HepG2 (cell line): ENCODE results near the gene STX1B. TPM values are rescaled to one million over a fixed set of nuclear protein-coding genes. Genes with fewer than 3 reads are reported as not detected.

ENCODE experiments used
- CAMTA2 ChIP-seq: sonication (generic); formaldehyde crosslinking; IDR thresholded peaks from 2 replicates; pipeline ENCODE4 v1.4.0; 2020; ENCODE audit warnings: mild to moderate bottlenecking, missing genetic modification reagents, borderline replicate concordance
- FOXK2 ChIP-seq: fragments of 450-650 bp; IDR thresholded peaks from 2 replicates; pipeline ENCODE4 v1.6.1; 2016
- JUND ChIP-seq: sonication (generic); formaldehyde crosslinking; IDR thresholded peaks from 2 replicates; pipeline ENCODE4 v1.8.0; 2022; ENCODE audit warnings: mild to moderate bottlenecking, missing genetic modification reagents
- KDM6A ChIP-seq: IDR thresholded peaks from 2 replicates; pipeline ENCODE4 v1.6.1; 2016; ENCODE audit warnings: low read depth
- MYNN ChIP-seq: sonication (generic); formaldehyde crosslinking; IDR thresholded peaks from 2 replicates; pipeline ENCODE4 v1.4.0; 2020; ENCODE audit warnings: mild to moderate bottlenecking, low read depth, missing genetic modification reagents
- NFIB ChIP-seq: sonication (generic); formaldehyde crosslinking; IDR thresholded peaks from 2 replicates; pipeline ENCODE4 v1.9.0; 2021; ENCODE audit warnings: missing genetic modification reagents, mild to moderate bottlenecking, borderline replicate concordance
- NR2C2 ChIP-seq: sonication (generic); formaldehyde crosslinking; IDR thresholded peaks from 2 replicates; pipeline ENCODE4 v1.4.0; 2020; ENCODE audit warnings: missing genetic modification reagents, mild to moderate bottlenecking, moderate library complexity, borderline replicate concordance
- RAD51 ChIP-seq: fragments of 450-650 bp; IDR thresholded peaks from 2 replicates; pipeline ENCODE4 v1.6.1; 2016; ENCODE audit warnings: borderline replicate concordance
- RARG ChIP-seq: sonication (generic); formaldehyde crosslinking; IDR thresholded peaks from 2 replicates; pipeline ENCODE4 v1.4.0; 2020; ENCODE audit warnings: low read depth, mild to moderate bottlenecking, missing genetic modification reagents
- RORA ChIP-seq: sonication (generic); formaldehyde crosslinking; IDR thresholded peaks from 2 replicates; pipeline ENCODE4 v1.5.0; 2020; ENCODE audit warnings: mild to moderate bottlenecking, missing genetic modification reagents, moderate library complexity
- TCF7 ChIP-seq: sonication (generic); IDR thresholded peaks from 2 replicates; pipeline ENCODE4 v1.6.1; 2016; ENCODE audit warnings: antibody characterized with exemption, low read depth
- ZNF280D ChIP-seq: sonication (generic); formaldehyde crosslinking; IDR thresholded peaks from 2 replicates; pipeline ENCODE4 v1.5.1; 2020; ENCODE audit warnings: mild to moderate bottlenecking, missing genetic modification reagents
- ZNF329 ChIP-seq: sonication (generic); formaldehyde crosslinking; IDR thresholded peaks from 2 replicates; pipeline ENCODE4 v1.9.0; 2021; ENCODE audit warnings: low read depth, mild to moderate bottlenecking, missing genetic modification reagents
- ZNF44 ChIP-seq: sonication (generic); formaldehyde crosslinking; IDR thresholded peaks from 2 replicates; pipeline ENCODE4 v1.5.1; 2020; ENCODE audit warnings: mild to moderate bottlenecking, missing genetic modification reagents
- ZNF564 ChIP-seq: sonication (generic); formaldehyde crosslinking; IDR thresholded peaks from 2 replicates; pipeline ENCODE4 v1.8.1; 2023; ENCODE audit warnings: mild to moderate bottlenecking, missing genetic modification reagents
- ZNF569 ChIP-seq: sonication (generic); formaldehyde crosslinking; IDR thresholded peaks from 2 replicates; pipeline ENCODE4 v1.5.0; 2020; ENCODE audit warnings: mild to moderate bottlenecking, missing genetic modification reagents, moderate library complexity, borderline replicate concordance
- ZNF737 ChIP-seq: sonication (generic); formaldehyde crosslinking; IDR thresholded peaks from 2 replicates; pipeline ENCODE4 v1.5.0; 2020; ENCODE audit warnings: missing genetic modification reagents, mild to moderate bottlenecking, borderline replicate concordance
- ZNF761 ChIP-seq: sonication (generic); formaldehyde crosslinking; conservative IDR thresholded peaks from 2 replicates; pipeline ENCODE4 v1.4.0; 2020; ENCODE audit warnings: mild to moderate bottlenecking, missing genetic modification reagents
- polyA plus RNA-seq, 8 experiments: library from polyadenylated mRNA; depleted of rRNA in 3 of 8; stranded (reverse) in 7 of 8; unstranded in 1 of 8; fragments of >200 nt; fragmentation: Illumina TruSeq in 4 of 8; extraction: Trizol in 4 of 8; gene quantifications; 2 replicates each; pipeline versions ENCODE4 v1.2.1 to v1.2.3, GENCODE V29; 2011 to 2016; ENCODE audit warnings: low read depth in 4 of 8, missing spikeins in 1 of 8, mixed read lengths in 1 of 8; ENCODE audit not compliant: insufficient read depth in 1 of 8
- total RNA-seq, 5 experiments: library from RNA; depleted of rRNA; stranded (reverse); fragments of >200 nt; fragmentation: Illumina TruSeq; extraction: Trizol; gene quantifications; 2 replicates each; pipeline ENCODE4 v1.2.3, GENCODE V29; 2016; ENCODE audit warnings: low read depth in 1 of 5
- TF ChIP-seq, protein P1 (sequence below): sonication (generic); formaldehyde crosslinking; IDR thresholded peaks from 2 replicates; pipeline ENCODE4 v1.9.0; 2021; ENCODE audit warnings: mild to moderate bottlenecking, missing genetic modification reagents
- TF ChIP-seq, protein P2 (sequence below): sonication (generic); formaldehyde crosslinking; IDR thresholded peaks from 2 replicates; pipeline ENCODE4 v1.5.0; 2020; ENCODE audit warnings: missing genetic modification reagents, mild to moderate bottlenecking, borderline replicate concordance

Gene STX1B
- total and polyA plus RNA-seq, 2 of the 13 experiments (the other 11 are each of a cell fraction or from before 2014, with no cell fraction given) = 2.1 to 3.0 TPM

- no peak; the same call in 1 of the 2 replicates for TF ChIP-seq ZNF280D (CRISPR knock-in tag)
- TF ChIP-seq ZNF737 (CRISPR knock-in tag) = no peak
- TF ChIP-seq KDM6A (CRISPR knock-in tag) = no peak; the same call in 1 of the 2 replicates
- no peak for TF ChIP-seq FOXK2
- TF ChIP-seq ZNF569 = no peak
- TF ChIP-seq, protein P1, sequence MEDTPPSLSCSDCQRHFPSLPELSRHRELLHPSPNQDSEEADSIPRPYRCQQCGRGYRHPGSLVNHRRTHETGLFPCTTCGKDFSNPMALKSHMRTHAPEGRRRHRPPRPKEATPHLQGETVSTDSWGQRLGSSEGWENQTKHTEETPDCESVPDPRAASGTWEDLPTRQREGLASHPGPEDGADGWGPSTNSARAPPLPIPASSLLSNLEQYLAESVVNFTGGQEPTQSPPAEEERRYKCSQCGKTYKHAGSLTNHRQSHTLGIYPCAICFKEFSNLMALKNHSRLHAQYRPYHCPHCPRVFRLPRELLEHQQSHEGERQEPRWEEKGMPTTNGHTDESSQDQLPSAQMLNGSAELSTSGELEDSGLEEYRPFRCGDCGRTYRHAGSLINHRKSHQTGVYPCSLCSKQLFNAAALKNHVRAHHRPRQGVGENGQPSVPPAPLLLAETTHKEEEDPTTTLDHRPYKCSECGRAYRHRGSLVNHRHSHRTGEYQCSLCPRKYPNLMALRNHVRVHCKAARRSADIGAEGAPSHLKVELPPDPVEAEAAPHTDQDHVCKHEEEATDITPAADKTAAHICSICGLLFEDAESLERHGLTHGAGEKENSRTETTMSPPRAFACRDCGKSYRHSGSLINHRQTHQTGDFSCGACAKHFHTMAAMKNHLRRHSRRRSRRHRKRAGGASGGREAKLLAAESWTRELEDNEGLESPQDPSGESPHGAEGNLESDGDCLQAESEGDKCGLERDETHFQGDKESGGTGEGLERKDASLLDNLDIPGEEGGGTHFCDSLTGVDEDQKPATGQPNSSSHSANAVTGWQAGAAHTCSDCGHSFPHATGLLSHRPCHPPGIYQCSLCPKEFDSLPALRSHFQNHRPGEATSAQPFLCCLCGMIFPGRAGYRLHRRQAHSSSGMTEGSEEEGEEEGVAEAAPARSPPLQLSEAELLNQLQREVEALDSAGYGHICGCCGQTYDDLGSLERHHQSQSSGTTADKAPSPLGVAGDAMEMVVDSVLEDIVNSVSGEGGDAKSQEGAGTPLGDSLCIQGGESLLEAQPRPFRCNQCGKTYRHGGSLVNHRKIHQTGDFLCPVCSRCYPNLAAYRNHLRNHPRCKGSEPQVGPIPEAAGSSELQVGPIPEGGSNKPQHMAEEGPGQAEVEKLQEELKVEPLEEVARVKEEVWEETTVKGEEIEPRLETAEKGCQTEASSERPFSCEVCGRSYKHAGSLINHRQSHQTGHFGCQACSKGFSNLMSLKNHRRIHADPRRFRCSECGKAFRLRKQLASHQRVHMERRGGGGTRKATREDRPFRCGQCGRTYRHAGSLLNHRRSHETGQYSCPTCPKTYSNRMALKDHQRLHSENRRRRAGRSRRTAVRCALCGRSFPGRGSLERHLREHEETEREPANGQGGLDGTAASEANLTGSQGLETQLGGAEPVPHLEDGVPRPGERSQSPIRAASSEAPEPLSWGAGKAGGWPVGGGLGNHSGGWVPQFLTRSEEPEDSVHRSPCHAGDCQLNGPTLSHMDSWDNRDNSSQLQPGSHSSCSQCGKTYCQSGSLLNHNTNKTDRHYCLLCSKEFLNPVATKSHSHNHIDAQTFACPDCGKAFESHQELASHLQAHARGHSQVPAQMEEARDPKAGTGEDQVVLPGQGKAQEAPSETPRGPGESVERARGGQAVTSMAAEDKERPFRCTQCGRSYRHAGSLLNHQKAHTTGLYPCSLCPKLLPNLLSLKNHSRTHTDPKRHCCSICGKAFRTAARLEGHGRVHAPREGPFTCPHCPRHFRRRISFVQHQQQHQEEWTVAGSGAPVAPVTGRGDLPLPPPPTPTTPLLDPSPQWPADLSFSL = no peak
- TF ChIP-seq TCF7 = 0 out of 2 replicates have a peak, but pooled peaks have one; percentile 17
- no peak for TF ChIP-seq RORA (CRISPR knock-in tag)
- TF ChIP-seq ZNF761 (CRISPR knock-in tag) = 0 out of 2 replicates have a peak, but pooled peaks have one; percentile 12
- 0 out of 2 replicates have a peak, but pooled peaks have one; percentile 30 for TF ChIP-seq CAMTA2 (CRISPR knock-in tag)
- TF ChIP-seq JUND (CRISPR knock-in tag) = peak; percentile 72; the same call in 1 of the 2 replicates
- no peak for TF ChIP-seq NFIB (CRISPR knock-in tag)
- TF ChIP-seq ZNF564 (CRISPR knock-in tag) = 0 out of 2 replicates have a peak, but pooled peaks have one; percentile 16
- TF ChIP-seq NR2C2 (CRISPR knock-in tag) = peak; percentile 93
- TF ChIP-seq ZNF44 (CRISPR knock-in tag) = no peak
- 0 out of 2 replicates have a peak, but pooled peaks have one; percentile 22 for TF ChIP-seq MYNN
- peak; percentile 46; the same call in 1 of the 2 replicates for TF ChIP-seq ZNF329 (CRISPR knock-in tag)
- TF ChIP-seq, protein P2, sequence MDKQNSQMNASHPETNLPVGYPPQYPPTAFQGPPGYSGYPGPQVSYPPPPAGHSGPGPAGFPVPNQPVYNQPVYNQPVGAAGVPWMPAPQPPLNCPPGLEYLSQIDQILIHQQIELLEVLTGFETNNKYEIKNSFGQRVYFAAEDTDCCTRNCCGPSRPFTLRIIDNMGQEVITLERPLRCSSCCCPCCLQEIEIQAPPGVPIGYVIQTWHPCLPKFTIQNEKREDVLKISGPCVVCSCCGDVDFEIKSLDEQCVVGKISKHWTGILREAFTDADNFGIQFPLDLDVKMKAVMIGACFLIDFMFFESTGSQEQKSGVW = no peak
- TF ChIP-seq RARG (CRISPR knock-in tag) = no peak
- TF ChIP-seq RAD51 = no peak
These were observed 52.8 kb downstream of the STX1B start, which contains the start of gene SETD1A (continued) for GRCh38 chr16:30957456-30958174.
